Retinal pigment epithelial cell (primary cell): ENCODE measurements around the gene MTHFD1L.

Source experiments
- DNase-seq: peaks from one replicate; pipeline ENCODE4 v3.0.0-alpha.2; 2010; ENCODE audit warnings: low read depth
- H3K4me3 ChIP-seq: 2 replicates; pipeline ENCODE4 v1.5.1; 2011; ENCODE audit warnings: mild to moderate bottlenecking, low read length, control low read depth, moderate library complexity
- TF ChIP-seq, protein P1 (sequence below): conservative IDR thresholded peaks from 2 replicates; pipeline ENCODE4 v1.5.1; 2011; ENCODE audit warnings: low read depth, low read length, control low read depth, inconsistent platforms

The MTHFD1L gene

DNA sequence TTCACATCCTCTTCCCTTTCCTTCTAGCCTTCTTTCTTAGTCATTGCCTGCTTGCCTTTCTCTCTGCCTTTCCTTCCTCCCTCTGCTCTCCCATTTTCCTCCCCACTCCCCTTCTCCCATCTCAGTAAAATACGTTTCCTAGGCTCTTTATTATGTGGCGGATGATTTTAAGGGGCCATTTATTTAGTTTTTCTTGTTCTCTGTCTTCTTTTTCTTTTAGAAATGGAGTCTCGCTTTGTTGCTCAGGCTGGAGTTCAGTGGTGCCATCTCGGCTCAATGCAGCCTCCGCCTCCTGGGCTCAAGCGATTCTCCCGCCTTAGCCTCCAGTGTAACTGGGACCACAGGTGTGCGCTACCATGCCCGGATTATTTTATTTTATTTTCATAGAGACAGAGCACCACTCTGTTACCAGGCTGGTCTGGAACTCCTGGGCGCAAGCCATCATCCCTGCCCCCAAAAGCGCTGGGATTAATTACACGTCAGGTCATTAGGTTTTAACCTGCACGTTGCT lies 1.5 kb downstream of the MTHFD1L start:
- no peak for DNase-seq

DNA sequence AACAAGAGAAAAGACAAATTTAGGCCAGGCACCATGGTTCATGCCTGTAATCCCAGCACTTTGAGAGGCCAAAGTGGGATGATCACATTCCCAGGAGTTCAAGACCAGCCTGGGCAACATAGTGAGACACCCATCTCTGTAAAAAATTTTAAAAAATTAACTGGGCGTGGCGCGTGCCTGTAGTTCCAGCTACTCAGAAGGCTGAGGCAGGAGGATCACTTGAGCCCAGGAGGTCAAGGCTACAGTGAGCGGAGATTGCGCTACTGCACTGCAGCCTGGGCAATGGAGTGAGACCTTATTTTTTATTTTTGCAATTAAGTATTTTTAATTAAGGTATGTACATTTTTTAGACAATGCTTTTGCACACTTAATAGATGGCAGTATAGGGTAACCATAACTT lies 3.3 kb downstream of the MTHFD1L start:
- DNase-seq = no peak
- TF ChIP-seq, protein P1, sequence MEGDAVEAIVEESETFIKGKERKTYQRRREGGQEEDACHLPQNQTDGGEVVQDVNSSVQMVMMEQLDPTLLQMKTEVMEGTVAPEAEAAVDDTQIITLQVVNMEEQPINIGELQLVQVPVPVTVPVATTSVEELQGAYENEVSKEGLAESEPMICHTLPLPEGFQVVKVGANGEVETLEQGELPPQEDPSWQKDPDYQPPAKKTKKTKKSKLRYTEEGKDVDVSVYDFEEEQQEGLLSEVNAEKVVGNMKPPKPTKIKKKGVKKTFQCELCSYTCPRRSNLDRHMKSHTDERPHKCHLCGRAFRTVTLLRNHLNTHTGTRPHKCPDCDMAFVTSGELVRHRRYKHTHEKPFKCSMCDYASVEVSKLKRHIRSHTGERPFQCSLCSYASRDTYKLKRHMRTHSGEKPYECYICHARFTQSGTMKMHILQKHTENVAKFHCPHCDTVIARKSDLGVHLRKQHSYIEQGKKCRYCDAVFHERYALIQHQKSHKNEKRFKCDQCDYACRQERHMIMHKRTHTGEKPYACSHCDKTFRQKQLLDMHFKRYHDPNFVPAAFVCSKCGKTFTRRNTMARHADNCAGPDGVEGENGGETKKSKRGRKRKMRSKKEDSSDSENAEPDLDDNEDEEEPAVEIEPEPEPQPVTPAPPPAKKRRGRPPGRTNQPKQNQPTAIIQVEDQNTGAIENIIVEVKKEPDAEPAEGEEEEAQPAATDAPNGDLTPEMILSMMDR = no peak
- no peak overlapping the region for H3K4me3 ChIP-seq

More for the DNA sequence above, 1.5 kb downstream of the MTHFD1L start:
- TF ChIP-seq, protein P1 = no peak
- H3K4me3 ChIP-seq = peak overlapping the region; percentile 79

DNA sequence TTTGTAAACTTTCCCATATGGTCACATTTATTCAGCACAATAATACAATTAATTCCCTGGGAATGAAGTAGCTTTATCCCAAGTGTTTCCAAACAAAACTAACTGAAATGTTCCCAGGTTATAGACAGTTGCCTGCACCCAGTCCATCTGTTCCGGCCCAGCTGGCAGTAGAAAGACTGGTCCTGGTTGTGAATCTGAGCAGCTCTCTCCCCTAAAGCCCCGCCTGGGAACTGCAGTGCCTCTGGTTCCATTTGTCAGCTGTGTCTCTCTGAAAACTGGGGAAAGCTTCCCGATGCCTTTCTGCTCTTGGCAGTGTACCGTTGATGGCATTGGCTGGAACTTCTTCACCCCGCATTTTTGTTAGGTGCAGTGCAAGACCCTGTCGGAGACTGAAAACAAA lies 8.7 kb downstream of the MTHFD1L start:
- H3K4me3 ChIP-seq = no peak overlapping the region
- DNase-seq = no peak
- TF ChIP-seq, protein P1 = no peak

DNA sequence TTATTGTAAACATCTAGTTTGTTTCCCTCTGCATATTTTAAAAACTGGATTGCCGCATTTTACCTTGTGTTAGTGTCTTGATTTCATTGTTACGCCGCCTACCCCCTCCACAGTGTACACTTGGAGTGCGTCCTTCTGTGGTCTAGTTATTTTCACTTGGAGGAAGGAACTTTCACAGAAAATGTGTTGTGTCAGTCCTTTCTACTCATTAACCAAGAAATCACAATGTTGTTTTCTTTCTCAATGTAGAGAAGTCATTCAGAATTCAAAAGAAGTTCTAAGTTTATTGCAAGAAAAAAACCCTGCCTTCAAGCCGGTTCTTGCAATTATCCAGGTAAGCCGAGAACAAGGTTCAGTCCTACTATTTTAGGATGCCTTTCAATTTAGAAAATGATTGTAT lies 10.3 kb downstream of the MTHFD1L start:
- no peak overlapping the region for H3K4me3 ChIP-seq
- TF ChIP-seq, protein P1 = no peak
- DNase-seq = no peak

DNA sequence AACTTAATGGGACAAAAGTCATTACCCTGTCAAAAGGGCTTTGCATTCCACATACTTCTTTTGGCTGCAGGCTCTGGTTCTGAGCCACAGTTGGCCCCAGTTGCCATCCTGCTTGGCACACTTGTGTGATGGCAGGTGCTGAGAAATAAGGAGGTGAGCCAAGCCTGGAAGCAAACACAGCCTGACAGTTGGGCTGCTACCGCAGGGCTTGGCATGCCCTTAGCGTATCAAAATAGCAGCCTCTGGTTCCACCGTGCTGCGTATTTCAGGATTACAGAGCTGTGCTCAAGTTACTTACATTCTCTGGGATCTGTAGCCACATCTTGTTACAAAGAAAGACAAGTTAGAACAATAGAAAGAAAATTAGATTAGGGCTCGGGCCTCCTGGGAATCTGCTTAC lies 11.1 kb downstream of the MTHFD1L start:
- peak; percentile 76 for DNase-seq
- TF ChIP-seq, protein P1 = peak; percentile 29

DNA sequence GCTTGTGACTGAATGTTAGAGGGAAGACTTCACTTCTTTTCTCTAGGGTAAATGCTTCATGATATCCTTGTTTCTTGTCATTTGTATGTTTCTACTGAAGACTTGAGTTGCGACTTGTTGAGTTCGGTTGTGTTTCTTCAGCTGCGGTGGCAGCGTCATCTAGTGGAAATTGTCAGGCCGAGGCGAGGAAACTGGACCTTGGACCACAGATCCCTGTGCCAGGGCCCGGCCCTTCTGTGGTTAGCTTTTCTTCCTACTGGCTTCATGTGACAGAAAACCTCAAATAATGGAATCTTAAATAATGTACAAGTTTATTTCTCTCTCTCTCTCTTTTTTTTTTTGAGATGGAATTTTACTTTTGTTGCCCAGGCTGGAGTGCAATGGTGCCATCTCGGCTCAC lies 12.4 kb downstream of the MTHFD1L start:
- H3K4me3 ChIP-seq = no peak overlapping the region
- DNase-seq = no peak
- TF ChIP-seq, protein P1 = no peak

More for the DNA sequence above, 11.1 kb downstream of the MTHFD1L start:
- no peak overlapping the region for H3K4me3 ChIP-seq

DNA sequence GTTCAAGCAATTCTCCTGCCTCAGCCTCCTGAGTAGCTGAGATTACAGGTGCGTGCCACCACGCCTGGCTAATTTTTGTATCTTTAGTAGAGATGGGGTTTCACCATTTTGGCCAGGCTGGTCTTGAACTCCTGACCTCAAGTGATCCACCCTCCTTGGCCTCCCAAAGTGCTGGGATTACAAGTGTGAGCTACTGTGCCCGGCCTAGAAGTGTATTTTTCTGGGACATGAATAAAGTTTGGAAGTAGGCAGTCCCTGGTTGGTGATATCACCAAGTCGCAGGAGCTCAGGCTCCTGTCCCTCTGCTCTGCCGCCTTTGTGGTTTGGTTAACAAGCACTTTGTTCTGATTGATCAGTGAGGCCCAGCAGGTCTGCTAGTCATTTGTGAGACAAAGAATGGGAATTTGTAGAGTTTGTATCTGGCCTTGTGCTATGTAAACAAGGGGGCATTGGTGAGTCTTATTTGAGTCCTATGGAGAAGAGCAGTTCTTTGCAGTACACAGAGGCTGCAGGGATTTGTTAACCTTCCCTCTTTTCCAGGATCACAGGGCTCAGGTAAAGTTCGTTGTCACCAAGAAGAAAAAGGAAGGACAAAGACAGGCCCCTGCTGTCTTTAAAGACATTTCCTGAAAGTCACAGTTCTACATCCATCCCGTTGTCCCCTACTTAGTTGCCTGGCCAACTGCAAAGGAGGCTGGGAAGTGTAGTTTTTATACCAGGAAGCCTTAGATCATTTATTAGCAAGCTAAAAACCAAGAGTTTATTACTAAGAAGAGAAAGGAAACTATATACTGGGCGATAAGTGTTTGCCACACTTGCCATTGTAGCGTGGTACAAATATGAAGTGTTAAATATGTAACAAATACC lies 13.1 kb downstream of the MTHFD1L start:
- H3K4me3 ChIP-seq = no peak overlapping the region
- TF ChIP-seq, protein P1 = no peak
- no peak for DNase-seq
